CD4-positive, alpha-beta T cell (primary cell): ENCODE measurements around the gene PHC1. TPM values are rescaled to one million over a fixed set of nuclear protein-coding genes. Genes with fewer than 3 reads are reported as not detected.

Experiments
- ATAC-seq: fragments of 200-7000 bp; cut with Tn5 transposase; one replicate; pipeline ENCODE4 v1.10.0; 2022; ENCODE audit warnings: mild to moderate bottlenecking; ENCODE audit not compliant: poor library complexity
- CTCF ChIA-PET: fragments of 350-600 bp; sonication (Branson Sonifier 250); formaldehyde crosslinking; loops from one replicate; lab custom pipeline; 2021; ENCODE audit warnings: antibody characterized with exemption, inconsistent platforms; lab: Charles Lee
- POLR2A ChIA-PET: fragments of 350-600 bp; sonication (Branson Sonifier 250); formaldehyde crosslinking; loops from one replicate; lab custom pipeline; 2021; ENCODE audit warnings: antibody characterized with exemption, inconsistent platforms; lab: Charles Lee
- DNase-seq, 14 experiments: peaks; one replicate each; pipeline ENCODE4 v3.0.0-alpha.2; 2013 to 2020; ENCODE audit warnings: mixed read lengths in 2 of 14
- H3K27ac ChIP-seq, 2 donors: one replicate each; pipeline versions ENCODE4 v1.5.1 to v1.7.0; 2013; ENCODE audit warnings: low read length in 2 of 2, low read depth in 1 of 2, mild to moderate bottlenecking in 1 of 2
- H3K27me3 ChIP-seq, 2 experiments: 1 replicate in 1 of 2; 2 replicates in 1 of 2; pipeline versions ENCODE4 v1.6.1 to v1.7.0; 2013; ENCODE audit warnings: low read length in 2 of 2, control low read depth in 1 of 2, mild to moderate bottlenecking in 1 of 2, moderate library complexity in 1 of 2; ENCODE audit not compliant: insufficient read depth in 2 of 2, control insufficient read depth in 1 of 2
- H3K36me3 ChIP-seq: one replicate; pipeline ENCODE4 v1.6.1; 2013; ENCODE audit warnings: low read length, control low read depth; ENCODE audit not compliant: insufficient read depth
- H3K4me1 ChIP-seq: one replicate; pipeline ENCODE4 v1.6.1; 2013; ENCODE audit warnings: low read length, control low read depth; ENCODE audit not compliant: insufficient read depth
- H3K4me3 ChIP-seq: one replicate; pipeline ENCODE4 v1.5.1; 2013; ENCODE audit warnings: mild to moderate bottlenecking, low read length, moderate library complexity
- H3K9me3 ChIP-seq, 2 experiments: 1 replicate in 1 of 2; 2 replicates in 1 of 2; pipeline versions ENCODE4 v1.6.1 to v1.7.0; 2013; ENCODE audit warnings: low read length in 2 of 2, mild to moderate bottlenecking in 2 of 2, control low read depth in 1 of 2, moderate library complexity in 1 of 2; ENCODE audit not compliant: control insufficient read depth in 1 of 2, insufficient read depth in 1 of 2
- H3K27ac Mint-ChIP-seq: one replicate; pipeline ENCODE4 v1.8.0; 2020; ENCODE audit warnings: mixed read lengths
- H3K27me3 Mint-ChIP-seq: one replicate; pipeline ENCODE4 v1.8.0; 2021; ENCODE audit warnings: mixed read lengths
- H3K36me3 Mint-ChIP-seq: one replicate; pipeline ENCODE4 v1.8.0; 2021; ENCODE audit warnings: low read depth, mixed read lengths
- H3K4me1 Mint-ChIP-seq: one replicate; pipeline ENCODE4 v1.8.0; 2021; ENCODE audit warnings: low read depth, mixed read lengths
- H3K4me3 Mint-ChIP-seq: one replicate; pipeline ENCODE4 v1.8.0; 2020; ENCODE audit warnings: mild to moderate bottlenecking, mixed read lengths
- H3K9me3 Mint-ChIP-seq: one replicate; pipeline ENCODE4 v1.8.0; 2020; ENCODE audit warnings: mixed read lengths
- intact Hi-C, 2 experiments: fragments of 100-400 bp; cut with DNase I in 1 of 2; cut with micrococcal nuclease in 1 of 2; formaldehyde crosslinking; loops; one replicate each; pipeline versions ENCODE4 v1.15.1 to v1.9.0; 2023 to 2025; cut with DNase I, micrococcal nuclease
- total RNA-seq, 174 experiments: library from RNA in 2 of 174; stranded (reverse) in 2 of 174; gene quantifications; one replicate each; pipeline ENCODE4 v1.2.3 and lab custom pipeline; 2021 to 2026
- TF ChIP-seq, protein P1 (sequence below): fragments of 200-600 bp; IDR thresholded peaks from one replicate; pipeline ENCODE4 v1.8.0; 2022; ENCODE audit warnings: antibody characterized with exemption, mild to moderate bottlenecking

Gene PHC1
- total RNA-seq, 2 experiments from 2014 or later, result 46.6 to 47.2 TPM

DNA sequence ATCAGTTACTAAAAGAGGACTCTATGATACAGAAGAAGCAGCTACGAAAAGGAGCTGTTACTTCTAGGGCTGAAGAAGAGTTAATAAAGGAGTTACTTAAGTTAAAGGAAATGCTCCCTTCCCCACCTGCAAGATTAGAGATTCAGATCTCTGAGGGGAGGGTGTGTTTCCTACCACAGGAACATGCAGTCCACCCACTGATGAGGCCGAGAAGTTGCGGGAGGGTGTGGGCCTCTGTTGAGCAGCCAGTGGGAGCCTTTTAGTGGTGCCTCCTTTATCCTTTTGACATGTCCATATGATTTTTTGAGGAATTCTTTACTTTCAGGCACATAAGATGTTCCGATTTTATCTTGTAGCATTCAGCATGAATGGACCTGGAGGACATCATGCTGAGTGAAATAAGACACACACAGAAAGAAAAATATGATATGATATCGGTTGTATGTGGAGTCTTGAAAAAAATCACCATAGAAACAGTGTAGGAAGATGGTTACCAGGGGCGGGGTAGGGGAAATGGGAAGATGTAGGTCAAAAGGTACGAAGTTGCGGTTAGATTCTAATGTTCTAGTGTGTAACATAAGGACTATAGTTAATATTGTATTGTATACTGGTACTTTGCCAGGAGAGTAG, 39.6 kb downstream of the PHC1 start:
- Histone ChIP-seq H3K4me1 (peaks cover 70% of the 10 kb centered on the region), H3K4me3 (peak overlapping the region; percentile 35), H3K36me3 (no peaks in the 10 kb centered on the region), H3K27ac (peak overlapping the region; percentile 60 to 99), H3K9me3 (peaks cover 0 to 17% of the 10 kb centered on the region in 2 experiments), H3K27me3 (no peaks in the 10 kb centered on the region)
- Mint-ChIP-seq H3K27ac (peak overlapping the region; percentile 93), H3K27me3 (no peaks in the 10 kb centered on the region), H3K36me3 (peaks cover 38% of the 10 kb centered on the region), H3K4me3 (peak overlapping the region; percentile 61), H3K9me3 (no peaks in the 10 kb centered on the region), H3K4me1 (peaks cover 73% of the 10 kb centered on the region)
- ChIA-PET POLR2A (interaction anchor here (0.6 to 1.8 kb wide), 8 partner anchors 36 to 95 kb away, joined by 3 to 8 read pairs (median 4); partner anchors contain the start of gene KLRG1), CTCF (interaction anchor here (0.5 to 7.3 kb wide), 4 partner anchors 70 to 297 kb away, joined by 3 to 75 read pairs (median 4); no protein-coding TSS in a partner anchor)
- intact Hi-C loops, result no loop called here
- TF ChIP-seq, protein P1, sequence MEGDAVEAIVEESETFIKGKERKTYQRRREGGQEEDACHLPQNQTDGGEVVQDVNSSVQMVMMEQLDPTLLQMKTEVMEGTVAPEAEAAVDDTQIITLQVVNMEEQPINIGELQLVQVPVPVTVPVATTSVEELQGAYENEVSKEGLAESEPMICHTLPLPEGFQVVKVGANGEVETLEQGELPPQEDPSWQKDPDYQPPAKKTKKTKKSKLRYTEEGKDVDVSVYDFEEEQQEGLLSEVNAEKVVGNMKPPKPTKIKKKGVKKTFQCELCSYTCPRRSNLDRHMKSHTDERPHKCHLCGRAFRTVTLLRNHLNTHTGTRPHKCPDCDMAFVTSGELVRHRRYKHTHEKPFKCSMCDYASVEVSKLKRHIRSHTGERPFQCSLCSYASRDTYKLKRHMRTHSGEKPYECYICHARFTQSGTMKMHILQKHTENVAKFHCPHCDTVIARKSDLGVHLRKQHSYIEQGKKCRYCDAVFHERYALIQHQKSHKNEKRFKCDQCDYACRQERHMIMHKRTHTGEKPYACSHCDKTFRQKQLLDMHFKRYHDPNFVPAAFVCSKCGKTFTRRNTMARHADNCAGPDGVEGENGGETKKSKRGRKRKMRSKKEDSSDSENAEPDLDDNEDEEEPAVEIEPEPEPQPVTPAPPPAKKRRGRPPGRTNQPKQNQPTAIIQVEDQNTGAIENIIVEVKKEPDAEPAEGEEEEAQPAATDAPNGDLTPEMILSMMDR, result no peak
- peak in 10 of 14 experiments; percentile 32 to 90 (median 46) for DNase-seq
- ATAC-seq, result peak; percentile 27

DNA sequence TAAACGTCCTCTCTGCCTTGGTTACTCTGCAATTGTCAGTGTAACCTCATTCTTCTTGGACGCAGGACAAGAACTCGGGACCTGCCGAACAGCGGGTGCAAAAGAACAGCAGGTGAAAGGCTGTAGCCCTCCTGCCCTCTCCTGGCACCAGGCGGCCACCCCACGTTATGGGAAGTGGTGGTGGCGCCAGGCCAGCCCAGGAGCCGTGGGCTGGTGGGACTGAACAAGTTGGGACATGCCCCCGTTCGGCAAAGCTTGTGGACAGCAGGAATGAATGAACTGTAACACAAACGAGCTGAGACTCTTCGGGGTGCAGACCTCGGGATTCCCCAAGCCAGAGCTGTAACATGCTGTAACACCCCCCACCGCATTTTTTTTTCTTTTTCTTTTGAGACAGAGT, 41.8 kb downstream of the PHC1 start:
- peaks cover 86% of the 10 kb centered on the region for H3K4me1 ChIP-seq
- no peaks in the 10 kb centered on the region for H3K27me3 ChIP-seq
- Mint-ChIP-seq H3K4me1 (peaks cover 87% of the 10 kb centered on the region), H3K36me3 (peaks cover 27% of the 10 kb centered on the region), H3K27me3 (no peaks in the 10 kb centered on the region), H3K27ac (peak overlapping the region; percentile 93), H3K4me3 (no peak overlapping the region), H3K9me3 (no peaks in the 10 kb centered on the region)
- POLR2A ChIA-PET, result interaction anchor here (1.0 kb wide), 1 partner anchor 54 kb away, joined by 3 read pairs; no protein-coding TSS in a partner anchor
- intact Hi-C loops, result loop anchor here in 1 of 2 experiments (5.0 kb wide), 1 partner anchor 36 kb away; no protein-coding TSS in a partner anchor
- H3K27ac ChIP-seq, result peak overlapping the region; percentile 45 to 68
- TF ChIP-seq, protein P1, result no peak
- ATAC-seq (no peak), DNase-seq (no peak)
- no peaks in the 10 kb centered on the region for H3K36me3 ChIP-seq
- peaks cover 0 to 17% of the 10 kb centered on the region in 2 experiments for H3K9me3 ChIP-seq
- H3K4me3 ChIP-seq, result no peak overlapping the region
- CTCF ChIA-PET, result no interaction called here

DNA sequence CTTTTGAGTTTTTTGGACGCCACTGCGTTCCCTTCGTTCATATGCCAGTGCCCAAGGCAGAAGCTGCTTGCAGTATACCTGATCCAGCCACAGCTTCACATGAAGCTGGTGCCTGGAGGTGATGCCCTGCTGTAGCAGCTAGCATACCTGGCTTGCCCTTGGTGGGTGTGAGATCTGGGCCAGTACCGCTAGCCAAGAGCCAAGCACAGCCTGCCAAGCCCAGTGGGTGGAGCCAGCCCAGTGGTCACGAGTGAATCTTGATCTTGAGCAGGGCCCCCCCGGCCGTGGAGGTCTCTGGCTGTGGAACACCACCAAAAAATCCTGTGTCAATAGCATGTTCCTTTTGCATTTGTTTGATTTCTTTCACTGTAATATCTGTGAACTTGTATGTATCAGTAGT, 42.5 kb downstream of the PHC1 start:
- ATAC-seq (no peak), DNase-seq (peak in 1 of 14 experiments; percentile 28)
- H3K4me1 ChIP-seq, result peaks cover 89% of the 10 kb centered on the region
- Mint-ChIP-seq H3K27me3 (no peaks in the 10 kb centered on the region), H3K27ac (peak overlapping the region; percentile 93), H3K4me1 (peaks cover 84% of the 10 kb centered on the region), H3K9me3 (no peaks in the 10 kb centered on the region), H3K4me3 (peak overlapping the region; percentile 57), H3K36me3 (peaks cover 25% of the 10 kb centered on the region)
- H3K9me3 ChIP-seq, result peaks cover 0 to 17% of the 10 kb centered on the region in 2 experiments
- ChIA-PET CTCF (no interaction called here), POLR2A (interaction anchor here (1.0 kb wide), 1 partner anchor 53 kb away, joined by 3 read pairs; no protein-coding TSS in a partner anchor)
- TF ChIP-seq, protein P1, result no peak
- intact Hi-C loops, result loop anchor here in 1 of 2 experiments (5.0 kb wide), 1 partner anchor 36 kb away; no protein-coding TSS in a partner anchor
- H3K27me3 ChIP-seq, result no peaks in the 10 kb centered on the region
- no peaks in the 10 kb centered on the region for H3K36me3 ChIP-seq
- H3K27ac ChIP-seq, result peak overlapping the region; percentile 33 to 68
- no peak overlapping the region for H3K4me3 ChIP-seq
